Prostate gland (tissue), 2 donors: ENCODE measurements around the gene NDUFV2.

Experiments
- POLR2A ChIP-seq: fragments of 450-650 bp; IDR thresholded peaks from one replicate; pipeline ENCODE4 v1.6.1; 2016; ENCODE audit warnings: antibody characterized with exemption, mild to moderate bottlenecking
- TF ChIP-seq, protein P1 (sequence below), 4 experiments: fragments of 200-600 bp in 2 of 4; fragments of 450-650 bp in 2 of 4; sonication (generic) in 2 of 4; IDR thresholded peaks; 1 replicate in 3 of 4; 2 replicates in 1 of 4; pipeline ENCODE4 v1.5.1; 2016 to 2019; ENCODE audit warnings: antibody characterized with exemption in 4 of 4, mild to moderate bottlenecking in 2 of 4, moderate library complexity in 2 of 4

DNA sequence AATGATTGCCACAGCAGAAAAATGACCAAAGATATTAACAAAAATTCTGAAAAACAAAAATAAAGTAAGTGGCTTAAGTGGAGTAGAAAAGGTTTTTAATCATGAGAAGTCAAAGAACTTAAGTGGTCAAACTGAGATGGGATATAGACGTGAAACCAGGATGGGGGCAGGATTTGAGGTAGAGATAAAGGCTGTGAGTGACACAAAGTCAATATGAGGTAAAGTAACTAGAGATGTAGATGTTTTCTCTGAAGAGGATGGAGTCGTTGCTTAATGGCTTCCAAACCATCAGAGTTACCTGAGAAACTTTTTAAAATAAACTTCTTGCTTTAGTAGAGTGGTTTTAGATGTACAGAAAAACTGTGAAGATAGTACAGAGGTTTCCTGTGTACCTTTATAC, 55.3 kb downstream of the NDUFV2 start:
- TF ChIP-seq, protein P1, sequence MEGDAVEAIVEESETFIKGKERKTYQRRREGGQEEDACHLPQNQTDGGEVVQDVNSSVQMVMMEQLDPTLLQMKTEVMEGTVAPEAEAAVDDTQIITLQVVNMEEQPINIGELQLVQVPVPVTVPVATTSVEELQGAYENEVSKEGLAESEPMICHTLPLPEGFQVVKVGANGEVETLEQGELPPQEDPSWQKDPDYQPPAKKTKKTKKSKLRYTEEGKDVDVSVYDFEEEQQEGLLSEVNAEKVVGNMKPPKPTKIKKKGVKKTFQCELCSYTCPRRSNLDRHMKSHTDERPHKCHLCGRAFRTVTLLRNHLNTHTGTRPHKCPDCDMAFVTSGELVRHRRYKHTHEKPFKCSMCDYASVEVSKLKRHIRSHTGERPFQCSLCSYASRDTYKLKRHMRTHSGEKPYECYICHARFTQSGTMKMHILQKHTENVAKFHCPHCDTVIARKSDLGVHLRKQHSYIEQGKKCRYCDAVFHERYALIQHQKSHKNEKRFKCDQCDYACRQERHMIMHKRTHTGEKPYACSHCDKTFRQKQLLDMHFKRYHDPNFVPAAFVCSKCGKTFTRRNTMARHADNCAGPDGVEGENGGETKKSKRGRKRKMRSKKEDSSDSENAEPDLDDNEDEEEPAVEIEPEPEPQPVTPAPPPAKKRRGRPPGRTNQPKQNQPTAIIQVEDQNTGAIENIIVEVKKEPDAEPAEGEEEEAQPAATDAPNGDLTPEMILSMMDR (IDR thresholded peaks at IDR 0.05), result no peak
- TF ChIP-seq POLR2A, result no peak
